H1 (cell line): ENCODE results near the gene SLC44A1. TPM values are rescaled to one million over a fixed set of nuclear protein-coding genes. Genes with fewer than 3 reads are reported as not detected.

Source experiments
- CTCF ChIA-PET: fragments of 300-600 bp; sonication (Branson Sonifier 250); formaldehyde crosslinking; loops from one replicate; lab custom pipeline; 2021; ENCODE audit not compliant: partially characterized antibody; lab: Charles Lee
- POLR2A ChIA-PET: fragments of 300-600 bp; sonication (Branson Sonifier 250); formaldehyde crosslinking; loops from one replicate; lab custom pipeline; 2021; ENCODE audit warnings: inconsistent platforms; ENCODE audit not compliant: partially characterized antibody; lab: Charles Lee
- DNase-seq, 2 experiments: peaks; one replicate each; pipeline versions ENCODE4 v3.0.0 to v3.0.0-alpha.2; 2010 to 2022; ENCODE audit warnings: low spot score in 2 of 2, low read depth in 1 of 2, mixed read lengths in 1 of 2
- FAIRE-seq: peaks from 2 replicates; lab custom pipeline; 2011; peaks lifted over from hg19 to GRCh38; lab: Jason Lieb, UNC
- H2AFZ ChIP-seq: 2 replicates; pipeline ENCODE4 v1.8.1; 2012; ENCODE audit warnings: low read length, inconsistent platforms
- H2AK5ac ChIP-seq: 2 replicates; pipeline ENCODE4 v1.6.1; 2013; ENCODE audit warnings: low read depth, low read length
- H2BK120ac ChIP-seq: replicated peaks from 2 replicates; pipeline ENCODE3; 2013; ENCODE audit warnings: low read depth, low read length, inconsistent platforms
- H2BK12ac ChIP-seq: 2 replicates; pipeline ENCODE4 v1.6.1; 2013; ENCODE audit warnings: low read depth, low read length
- H2BK15ac ChIP-seq: 2 replicates; pipeline ENCODE4 v1.6.1; 2013; ENCODE audit warnings: low read length
- H2BK20ac ChIP-seq: 2 replicates; pipeline ENCODE4 v1.6.1; 2013; ENCODE audit warnings: low read length
- H2BK5ac ChIP-seq: 2 replicates; pipeline ENCODE4 v1.6.1; 2013; ENCODE audit warnings: low read depth, low read length
- H3K14ac ChIP-seq: 2 replicates; pipeline ENCODE4 v1.6.1; 2013; ENCODE audit warnings: inconsistent platforms; ENCODE audit not compliant: insufficient read length
- H3K18ac ChIP-seq: 2 replicates; pipeline ENCODE4 v1.6.1; 2013; ENCODE audit warnings: low read length; ENCODE audit errors: extremely low read depth
- H3K23ac ChIP-seq: 2 replicates; pipeline ENCODE4 v1.6.1; 2013; ENCODE audit warnings: inconsistent platforms; ENCODE audit not compliant: insufficient read length
- H3K23me2 ChIP-seq: 2 replicates; pipeline ENCODE4 v1.6.1; 2013; ENCODE audit warnings: low read depth, low read length
- H3K27ac ChIP-seq: 2 replicates; pipeline ENCODE4 v1.6.1; 2011; ENCODE audit warnings: low read depth, low read length, inconsistent platforms
- H3K27me3 ChIP-seq, 4 experiments: replicated peaks in 1 of 4; 1 replicate in 1 of 4; 2 replicates in 3 of 4; pipeline versions ENCODE4 v1.6.1 to v1.8.1; 2011 to 2013; ENCODE audit warnings: low read length in 3 of 4, mild to moderate bottlenecking in 3 of 4, inconsistent platforms in 2 of 4, mixed read lengths in 2 of 4, moderate library complexity in 1 of 4; ENCODE audit not compliant: control insufficient read depth in 3 of 4, insufficient read depth in 3 of 4; ENCODE audit errors: extremely low read depth in 1 of 4
- H3K36me3 ChIP-seq, 4 experiments: 2 replicates each; pipeline versions ENCODE4 v1.6.1 to v1.8.1; 2011 to 2013; ENCODE audit warnings: mild to moderate bottlenecking in 4 of 4, low read length in 3 of 4, moderate library complexity in 2 of 4, control low read depth in 1 of 4, inconsistent platforms in 1 of 4; ENCODE audit not compliant: insufficient read depth in 4 of 4, control insufficient read depth in 2 of 4
- H3K4ac ChIP-seq: replicated peaks from 2 replicates; pipeline ENCODE3; 2013; ENCODE audit warnings: low read length, low read depth, mixed read lengths, inconsistent platforms; ENCODE audit not compliant: insufficient read length
- H3K4me1 ChIP-seq, 4 experiments: replicated peaks in 1 of 4; 1 replicate in 1 of 4; 2 replicates in 3 of 4; pipeline versions ENCODE4 v1.6.1 to v1.8.1; 2011 to 2013; ENCODE audit warnings: low read length in 3 of 4, inconsistent platforms in 2 of 4, mixed read lengths in 1 of 4; ENCODE audit not compliant: insufficient read depth in 4 of 4, control insufficient read depth in 3 of 4
- H3K4me2 ChIP-seq, 2 experiments: 2 replicates each; pipeline versions ENCODE4 v1.6.1 to v1.8.1; 2011 to 2013; ENCODE audit warnings: low read depth in 2 of 2, low read length in 2 of 2, control low read depth in 1 of 2, inconsistent platforms in 1 of 2, mild to moderate bottlenecking in 1 of 2; ENCODE audit not compliant: insufficient read depth in 1 of 2
- H3K4me3 ChIP-seq, 4 experiments: fragments of 200-600, 300-600 bp in 1 of 4; sonication (generic), shearing (Covaris generic), sonication (Bioruptor Twin) in 1 of 4; 2 replicates each; pipeline versions ENCODE4 v1.5.1 to v1.8.1; 2011 to 2016; ENCODE audit warnings: low read length in 4 of 4, low read depth in 3 of 4, control low read depth in 2 of 4, inconsistent platforms in 2 of 4, mild to moderate bottlenecking in 2 of 4, mixed read lengths in 1 of 4, moderate library complexity in 1 of 4; ENCODE audit not compliant: insufficient read depth in 2 of 4; ENCODE audit errors: extremely low read depth in 1 of 4
- H3K56ac ChIP-seq: replicated peaks from 2 replicates; pipeline ENCODE3; 2013; ENCODE audit warnings: low read depth, mild to moderate bottlenecking, mixed read lengths, low read length, inconsistent platforms; ENCODE audit not compliant: insufficient read length
- H3K79me1 ChIP-seq: 2 replicates; pipeline ENCODE4 v1.6.1; 2013; ENCODE audit warnings: low read depth, low read length, control low read depth
- H3K79me2 ChIP-seq, 2 experiments: 2 replicates each; pipeline versions ENCODE4 v1.6.1 to v1.8.1; 2012 to 2013; ENCODE audit warnings: low read length in 2 of 2, mild to moderate bottlenecking in 2 of 2, inconsistent platforms in 1 of 2; ENCODE audit not compliant: insufficient read depth in 2 of 2, control insufficient read depth in 1 of 2
- H3K9ac ChIP-seq, 4 experiments: replicated peaks in 1 of 4; 1 replicate in 1 of 4; 2 replicates in 3 of 4; pipeline versions ENCODE4 v1.6.1 to v1.8.1; 2011 to 2013; ENCODE audit warnings: low read depth in 3 of 4, low read length in 3 of 4, control low read depth in 2 of 4, mild to moderate bottlenecking in 2 of 4, moderate library complexity in 2 of 4, inconsistent platforms in 1 of 4; ENCODE audit errors: extremely low read depth in 1 of 4
- H3K9me3 ChIP-seq, 2 experiments: 2 replicates each; pipeline versions ENCODE4 v1.6.1 to v1.8.1; 2012 to 2013; ENCODE audit warnings: mild to moderate bottlenecking in 2 of 2, moderate library complexity in 2 of 2, control low read depth in 1 of 2, inconsistent platforms in 1 of 2, low read depth in 1 of 2, low read length in 1 of 2, mixed read lengths in 1 of 2; ENCODE audit not compliant: insufficient read depth in 2 of 2
- H4K20me1 ChIP-seq, 2 experiments: replicated peaks in 1 of 2; 2 replicates each; pipeline versions ENCODE3 to v1.8.1; 2011 to 2013; ENCODE audit warnings: inconsistent platforms in 2 of 2, low read length in 2 of 2, mild to moderate bottlenecking in 1 of 2; ENCODE audit not compliant: insufficient read depth in 2 of 2, control insufficient read depth in 1 of 2
- H4K5ac ChIP-seq: 2 replicates; pipeline ENCODE4 v1.6.1; 2013; ENCODE audit warnings: low read length, low read depth, mixed read lengths, inconsistent platforms; ENCODE audit not compliant: insufficient read length
- H4K8ac ChIP-seq: 2 replicates; pipeline ENCODE4 v1.8.0; 2013; ENCODE audit warnings: mild to moderate bottlenecking, moderate library complexity, low read length, inconsistent platforms; ENCODE audit not compliant: insufficient read depth; ENCODE audit errors: extremely low read depth
- H4K91ac ChIP-seq: replicated peaks from 2 replicates; pipeline ENCODE3; 2013; ENCODE audit warnings: low read length, mixed read lengths, inconsistent platforms; ENCODE audit not compliant: insufficient read length
- ATF3 ChIP-seq: IDR thresholded peaks from 2 replicates; pipeline ENCODE4 v1.6.1; 2011; ENCODE audit warnings: low read depth, mild to moderate bottlenecking, low read length; ENCODE audit not compliant: insufficient read depth
- BCL11A ChIP-seq, 2 experiments: IDR thresholded peaks; one replicate each; pipeline ENCODE4 v1.6.1; 2011; ENCODE audit warnings: low read depth in 2 of 2, low read length in 2 of 2, mild to moderate bottlenecking in 2 of 2
- CEBPB ChIP-seq: IDR thresholded peaks from 2 replicates; pipeline ENCODE4 v1.6.1; 2012; ENCODE audit warnings: low read depth, low read length
- CTBP2 ChIP-seq: IDR thresholded peaks from 2 replicates; pipeline ENCODE4 v1.7.0; 2011; ENCODE audit warnings: borderline replicate concordance, mild to moderate bottlenecking, moderate library complexity, mixed read lengths, low read length; ENCODE audit not compliant: insufficient read depth, insufficient read length
- HDAC6 ChIP-seq: IDR thresholded peaks from one replicate; pipeline ENCODE4 v1.7.1; 2012; ENCODE audit warnings: low read depth, mild to moderate bottlenecking, inconsistent platforms, low read length, moderate library complexity
- RFX5 ChIP-seq: IDR thresholded peaks from 2 replicates; pipeline ENCODE4 v1.6.1; 2011; ENCODE audit warnings: low read depth, low read length, improper control_type of control experiment, borderline replicate concordance
- TEAD4 ChIP-seq: IDR thresholded peaks from 2 replicates; pipeline ENCODE4 v1.6.1; 2012; ENCODE audit warnings: low read depth, low read length, inconsistent platforms, mixed read lengths
- USF2 ChIP-seq: IDR thresholded peaks from 2 replicates; pipeline ENCODE4 v1.6.1; 2011; ENCODE audit warnings: low read length, improper control_type of control experiment
- WGBS, 2 experiments: shearing (Covaris generic) in 1 of 2; methylation state at CpG; one replicate each; pipeline versions ENCODE4 v1.1.6 to v1.1.7; 2013 to 2015; ENCODE audit warnings: low lambda C conversion rate in 2 of 2, mixed read lengths in 2 of 2, inconsistent platforms in 1 of 2, low coverage in 1 of 2, missing lambda C conversion rate in 1 of 2; ENCODE audit not compliant: insufficient replicate concordance in 2 of 2, insufficient coverage in 1 of 2, insufficient read length in 1 of 2; ENCODE audit errors: extremely low coverage in 1 of 2, missing lambda C conversion rate in 1 of 2; 5-methylcytosine and 5-hydroxymethylcytosine counted together
- polyA plus RNA-seq, 7 experiments: library from polyadenylated mRNA; depleted of rRNA in 3 of 7; stranded (reverse) in 5 of 7; unstranded in 2 of 7; fragments of >200 nt in 5 of 7; fragments of 200-250 nt in 2 of 7; gene quantifications; 1 replicate in 5 of 7; 2 replicates in 1 of 7; 4 replicates in 1 of 7; pipeline versions ENCODE4 v1.2.1 to v1.2.3, GENCODE V29; 2011 to 2013; ENCODE audit warnings: missing spikeins in 2 of 7, mixed read lengths in 2 of 7
- total RNA-seq: library from RNA; stranded (reverse); fragmentation: NEBNext Ultra II Directional; extraction: Animal tissue kit (Norgen Biotek cat#: 25700); gene quantifications from 2 replicates; pipeline ENCODE4 v1.2.1, GENCODE V29; 2021

The SLC44A1 gene
- total and polyA plus RNA-seq, 2 of the 8 experiments (the other 6 are each of a cell fraction or from before 2014, with no cell fraction given) = 30.5 to 71.2 TPM

GRCh38 chr9:105328296-105328695 is 83.8 kb downstream of the SLC44A1 start:
- no peak overlapping the region for H2AK5ac ChIP-seq
- H2BK120ac ChIP-seq = no peak overlapping the region
- H4K20me1 ChIP-seq = peaks cover 0 to 2% of the 10 kb centered on the region in 2 experiments
- H2BK15ac ChIP-seq = no peak overlapping the region; the same call in 1 of the 2 replicates
- H3K18ac ChIP-seq = no peak overlapping the region
- H3K23me2 ChIP-seq = no peaks in the 10 kb centered on the region
- H3K79me1 ChIP-seq = no peaks in the 10 kb centered on the region
- H2AFZ ChIP-seq = no peak overlapping the region
- H2BK5ac ChIP-seq = no peak overlapping the region
- ChIA-PET POLR2A (no interaction called here), CTCF (interaction anchor here (1.6 kb wide), 1 partner anchor 29 kb away, joined by 5 read pairs; no protein-coding TSS in a partner anchor)
- H3K36me3 ChIP-seq = no peaks in the 10 kb centered on the region
- no peak overlapping the region for H4K8ac ChIP-seq
- no peak overlapping the region for H3K4me2 ChIP-seq
- H3K9me3 ChIP-seq = no peaks in the 10 kb centered on the region
- H3K4me3 ChIP-seq = no peak overlapping the region
- 85% methylated on average over 3 of the region's 3 CpGs; no CpG with 5 or more reads in 1 of the 2 experiments for WGBS, 2 experiments
- no peak overlapping the region for H2BK12ac ChIP-seq
- H3K9ac ChIP-seq = no peak overlapping the region
- peaks cover 0 to 4% (median 0%) of the 10 kb centered on the region in 4 experiments; a peak in 1 of 7 replicates for H3K4me1 ChIP-seq
- H3K79me2 ChIP-seq = peaks cover 0 to 9% of the 10 kb centered on the region in 2 experiments; a peak in 2 of 4 replicates
- H3K4ac ChIP-seq = no peak overlapping the region
- no peak overlapping the region for H4K5ac ChIP-seq
- FAIRE-seq (no peak), DNase-seq (no peak)
- no peak overlapping the region for H3K56ac ChIP-seq
- no peak overlapping the region for H3K23ac ChIP-seq
- 0 out of 2 replicates have a peak overlapping the region, but pooled peaks have one; percentile 0 for H3K27ac ChIP-seq
- H3K27me3 ChIP-seq = no peaks in the 10 kb centered on the region
- TF ChIP-seq CEBPB = no peak
- 0 out of 2 replicates have a peak, but pooled peaks have one; percentile 37 for TF ChIP-seq TEAD4
- no peak for TF ChIP-seq HDAC6
- TF ChIP-seq ATF3 = no peak
- TF ChIP-seq USF2 = no peak
- TF ChIP-seq RFX5 = no peak
- no peak for TF ChIP-seq BCL11A (IDR thresholded peaks at IDR 0.05; ENCODE audit: low read depth in 2 of 2, low read length in 2 of 2)
- no peak for TF ChIP-seq CTBP2
- TF ChIP-seq, all 59 proteins: peak for 1
- Histone ChIP-seq H3K14ac (no peak overlapping the region), H2BK20ac (no peak overlapping the region), H4K91ac (no peak overlapping the region)
